Fibroblast of upper back skin (primary cell): Measurements from ENCODE around the gene ROR2.

ENCODE experiments used
- DNase-seq: peaks from one replicate; pipeline ENCODE4 v3.0.0-alpha.2; 2013

ROR2 gene

GRCh38 chr9:91899219-91899563 lies 50.8 kb downstream of the ROR2 start:
- no peak for DNase-seq

GRCh38 chr9:91898451-91899218 lies 51.4 kb downstream of the ROR2 start:
- peak; percentile 35 for DNase-seq

GRCh38 chr9:91897201-91897600 lies 52.8 kb downstream of the ROR2 start:
- DNase-seq: peak; percentile 66

- peak; percentile 86 for DNase-seq
These were observed 53.4 kb downstream of the ROR2 start for GRCh38 chr9:91896513-91897121.

- no peak for DNase-seq
These were observed 53.9 kb downstream of the ROR2 start for GRCh38 chr9:91896097-91896496.

GRCh38 chr9:91894536-91894935 lies 55.5 kb downstream of the ROR2 start:
- no peak for DNase-seq

GRCh38 chr9:91894023-91894422 lies 56.0 kb downstream of the ROR2 start:
- no peak for DNase-seq

GRCh38 chr9:91891915-91892314 lies 58.1 kb downstream of the ROR2 start:
- no peak for DNase-seq

GRCh38 chr9:91890662-91891061 lies 59.4 kb downstream of the ROR2 start:
- DNase-seq: no peak

- DNase-seq: no peak
These were observed 60.7 kb downstream of the ROR2 start for GRCh38 chr9:91889161-91889911.

GRCh38 chr9:91886414-91887076 lies 63.5 kb downstream of the ROR2 start:
- no peak for DNase-seq

GRCh38 chr9:91885746-91886413 lies 64.1 kb downstream of the ROR2 start:
- no peak for DNase-seq

- peak; percentile 76 for DNase-seq
These were observed 65.0 kb downstream of the ROR2 start for GRCh38 chr9:91884696-91885687.

GRCh38 chr9:91884153-91884552 lies 65.9 kb downstream of the ROR2 start:
- no peak for DNase-seq

- DNase-seq: no peak
These were observed 66.5 kb downstream of the ROR2 start for GRCh38 chr9:91883503-91883902.

- no peak for DNase-seq
These were observed 67.4 kb downstream of the ROR2 start for GRCh38 chr9:91882627-91883026.

- DNase-seq: no peak
These were observed 69.6 kb downstream of the ROR2 start for GRCh38 chr9:91880378-91880972.

GRCh38 chr9:91879231-91879630 lies 70.8 kb downstream of the ROR2 start:
- no peak for DNase-seq

- DNase-seq: peak; percentile 66
These were observed 76.4 kb downstream of the ROR2 start for GRCh38 chr9:91873637-91874051.

GRCh38 chr9:91868732-91869391 lies 81.2 kb downstream of the ROR2 start:
- DNase-seq: peak; percentile 70

- DNase-seq: no peak
These were observed 82.3 kb downstream of the ROR2 start for GRCh38 chr9:91867740-91868139.
